HG03521 (cell line): ENCODE measurements around the gene PDZD2.
A peak's percentile ranks its signal among the peaks of the same experiment; 100 is the strongest.
"Not testable (repeated sequence)": the region's sequence is repeated elsewhere in the genome, so short reads cannot be mapped to it uniquely, and the experiment has no call there.

Experiments used
- ATAC-seq: cut with Tn5 transposase; IDR thresholded peaks from one replicate; pipeline ENCODE4 v1.9.1; 2021; ENCODE audit warnings: mild to moderate bottlenecking, moderate library complexity; ENCODE audit not compliant: unreplicated experiment

PDZD2 gene

GRCh38 chr5:31638748-31639418 lies at the start of gene PDZD2:
PDZD2 (plus strand) TSS chr5:31639131.
- ATAC-seq = peak; percentile 85

DNA sequence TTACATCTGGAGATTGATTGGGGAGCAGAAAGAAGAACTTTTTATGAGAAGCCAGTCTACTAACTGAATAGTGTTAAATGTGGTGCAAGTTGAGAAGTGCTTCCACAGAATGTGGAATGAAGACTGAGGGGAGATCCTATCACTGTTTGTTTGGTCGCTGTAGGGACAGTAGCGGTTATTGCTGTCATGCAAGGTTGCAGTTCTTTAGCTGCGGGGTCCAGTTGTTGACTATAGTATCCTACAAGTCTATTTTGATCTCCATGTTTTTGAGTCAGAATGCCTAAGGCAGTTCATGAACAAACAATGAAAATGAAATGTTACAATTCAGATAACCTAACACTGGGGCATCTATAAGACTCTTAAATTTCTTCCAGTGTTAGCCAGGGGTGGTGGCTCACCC lies 45.3 kb upstream of the PDZD2 start:
- ATAC-seq = no peak

DNA sequence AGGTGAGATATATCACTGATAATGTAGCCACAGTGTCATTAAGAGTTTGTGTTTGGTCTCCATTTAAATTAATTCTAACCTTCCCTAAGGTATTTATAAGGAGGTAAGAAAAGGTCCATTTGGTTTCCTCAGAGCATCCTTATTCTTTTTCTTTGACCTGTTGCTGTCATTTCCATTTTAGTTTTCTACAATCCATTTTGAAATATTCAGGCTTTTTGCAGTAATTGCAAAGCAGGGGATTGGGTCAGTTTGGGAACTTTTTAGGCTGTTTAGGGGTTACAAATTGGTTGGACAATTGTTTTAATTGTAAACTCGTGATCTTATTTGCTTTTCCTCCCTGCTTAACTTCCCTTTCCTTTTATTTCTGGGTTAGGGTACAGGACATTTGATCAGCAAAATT lies 42.6 kb upstream of the PDZD2 start:
- ATAC-seq = no peak

DNA sequence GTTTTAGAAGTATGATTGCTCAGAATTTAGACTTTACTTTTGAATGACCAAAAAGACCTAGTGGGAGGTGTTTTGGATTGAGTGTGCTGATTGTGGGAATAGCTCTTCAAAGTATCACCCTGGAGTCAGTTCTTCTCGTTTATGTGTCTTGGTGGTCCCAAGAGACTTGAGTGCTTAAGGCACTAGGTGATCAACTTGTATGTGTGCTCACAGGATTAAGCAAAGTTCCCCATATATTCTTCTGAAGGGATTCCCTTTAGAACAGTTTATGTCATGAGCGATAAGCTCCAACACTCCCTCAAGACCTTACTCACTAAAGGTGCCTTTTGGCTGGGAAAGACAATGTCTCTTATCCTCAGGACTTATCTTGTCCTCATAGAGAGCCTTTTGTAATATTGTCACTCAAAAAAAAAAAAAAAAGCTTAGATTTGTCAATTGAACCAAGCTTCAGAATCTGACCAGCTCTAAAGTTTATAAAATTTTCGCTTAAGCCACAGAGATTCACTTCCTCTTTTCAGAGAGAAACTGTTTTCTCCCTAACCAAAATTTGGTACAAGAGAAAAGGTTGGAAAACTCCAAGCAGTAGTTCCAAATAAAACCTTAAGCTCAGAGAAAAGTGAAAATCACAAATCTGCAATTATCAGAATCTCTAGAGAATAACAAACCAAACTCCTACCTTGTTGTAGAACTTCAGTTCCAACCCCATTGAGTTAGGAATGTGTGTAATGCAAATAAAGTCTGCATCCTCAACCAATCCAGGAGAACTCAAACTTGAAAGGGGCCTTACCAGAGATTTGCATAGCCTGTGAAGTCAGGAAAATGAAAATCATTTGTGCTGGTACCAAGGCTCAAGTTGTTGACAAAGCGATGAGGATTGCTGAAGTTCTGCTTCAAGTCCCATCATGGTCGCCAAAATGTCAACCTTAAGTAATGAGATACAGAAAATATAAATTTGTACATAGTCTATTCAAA lies 40.0 kb upstream of the PDZD2 start:
- no peak for ATAC-seq

GRCh38 chr5:31602305-31602704 lies 36.6 kb upstream of the PDZD2 start:
- not testable (repeated sequence) for ATAC-seq

DNA sequence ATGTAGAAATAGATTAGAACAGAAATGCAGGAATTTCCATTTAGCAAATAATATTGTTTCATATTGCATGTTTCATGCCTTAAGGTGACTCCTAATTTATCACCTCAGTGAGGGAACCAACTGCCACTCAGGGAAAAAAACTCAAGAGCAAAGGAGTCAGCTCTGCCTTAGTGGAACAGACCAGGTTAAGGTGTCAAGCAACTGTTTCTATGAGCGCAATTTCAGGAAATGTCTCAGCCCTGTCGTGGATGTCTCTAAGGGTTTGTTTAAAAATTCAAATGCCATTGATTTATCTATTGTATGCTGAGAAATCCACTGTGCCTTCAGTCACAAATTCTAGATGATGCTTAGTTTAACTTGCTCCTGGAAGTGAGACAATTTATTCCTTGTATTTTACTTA lies 34.7 kb upstream of the PDZD2 start:
- ATAC-seq = no peak

- ATAC-seq = no peak
Measured at GRCh38 chr5:31604644-31605043, 34.3 kb upstream of the PDZD2 start.

DNA sequence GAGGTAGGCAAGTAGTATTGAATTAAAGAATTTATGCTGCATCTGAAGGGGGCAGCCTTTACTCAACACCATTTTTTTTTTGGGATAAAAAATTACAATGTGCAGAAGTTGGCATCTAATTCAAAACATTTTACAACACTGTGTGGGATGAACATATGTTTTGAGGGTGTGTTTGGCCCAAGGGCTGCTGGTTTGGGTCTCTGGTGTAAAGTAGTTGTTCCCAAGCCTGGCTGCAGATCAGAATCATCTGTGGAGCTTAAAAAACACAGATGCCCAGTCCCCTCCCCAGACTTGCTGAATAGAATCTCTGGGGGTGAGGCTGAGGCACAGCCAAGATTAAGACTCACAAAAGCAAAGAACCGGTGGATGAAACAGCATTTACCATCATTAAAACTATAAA lies 33.0 kb upstream of the PDZD2 start:
- ATAC-seq = no peak

GRCh38 chr5:31607546-31607945 lies 31.4 kb upstream of the PDZD2 start:
- ATAC-seq = no peak

GRCh38 chr5:31611002-31611401 lies 27.9 kb upstream of the PDZD2 start:
- no peak for ATAC-seq

DNA sequence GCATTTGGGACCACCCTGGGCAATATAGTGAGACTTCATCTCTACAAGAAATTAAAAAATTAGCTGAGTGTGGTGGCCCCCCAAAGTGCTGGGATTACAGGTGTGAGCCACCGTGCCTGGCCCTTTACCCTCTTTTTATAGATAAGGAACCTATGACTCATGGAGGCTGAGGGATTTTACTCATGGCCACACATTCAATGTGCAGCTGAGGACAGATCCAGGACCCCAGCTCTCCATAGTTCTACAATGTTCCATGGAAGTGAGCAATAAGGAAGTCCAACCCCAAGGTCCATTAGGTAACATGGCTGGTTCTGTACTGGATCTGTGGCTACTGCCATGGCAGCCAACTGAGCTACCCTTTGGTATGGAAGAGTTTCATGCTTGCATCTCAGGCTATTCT lies 25.3 kb upstream of the PDZD2 start:
- no peak for ATAC-seq

- no peak for ATAC-seq
Measured at GRCh38 chr5:31614151-31615020, 24.5 kb upstream of the PDZD2 start.

GRCh38 chr5:31617867-31618266 lies 21.1 kb upstream of the PDZD2 start:
- ATAC-seq = no peak

GRCh38 chr5:31620026-31620425 lies 18.9 kb upstream of the PDZD2 start:
- no peak for ATAC-seq

DNA sequence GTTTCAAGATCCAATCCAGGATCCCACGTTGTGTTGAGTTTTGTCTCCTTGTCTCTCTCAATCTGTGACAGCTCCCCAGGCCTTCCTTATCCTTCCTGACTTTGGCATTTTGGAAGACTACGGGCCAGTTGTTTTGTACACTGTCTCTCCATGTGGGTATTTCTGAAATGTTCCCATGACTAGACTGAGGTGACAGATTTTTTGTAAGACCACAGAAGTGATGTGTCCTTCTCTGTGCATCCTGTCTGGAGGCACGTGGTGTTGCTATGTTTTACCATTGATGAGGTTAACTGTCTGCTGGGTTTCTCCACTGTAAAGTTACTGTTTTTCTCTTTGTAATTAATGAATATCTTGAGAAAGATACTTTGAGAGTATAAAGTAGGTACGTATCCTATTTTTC lies 15.7 kb upstream of the PDZD2 start:
- ATAC-seq = no peak

- ATAC-seq = no peak
Measured at GRCh38 chr5:31625394-31625793, 13.5 kb upstream of the PDZD2 start.

DNA sequence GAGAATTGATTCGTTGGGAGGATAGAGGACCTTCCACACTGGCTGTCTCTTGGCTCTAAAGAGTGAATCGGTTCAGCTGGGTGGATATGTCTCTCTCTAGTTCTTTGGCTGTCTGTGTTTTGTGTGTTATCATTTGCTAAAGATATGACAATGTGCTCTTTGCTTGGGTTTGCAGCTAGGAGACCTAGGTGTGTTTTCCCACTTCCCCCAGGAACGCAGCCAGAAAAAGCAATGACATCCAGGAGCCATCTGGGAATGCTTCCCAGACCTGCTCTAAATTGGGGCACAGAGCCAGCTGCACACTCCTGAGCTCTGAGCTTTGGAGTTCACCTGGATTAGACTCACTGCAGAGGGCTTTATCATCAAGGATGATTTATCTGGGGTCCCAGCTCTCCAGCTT lies 12.8 kb upstream of the PDZD2 start:
- ATAC-seq = no peak

- no peak for ATAC-seq
Measured at GRCh38 chr5:31626604-31627234, 12.2 kb upstream of the PDZD2 start.

GRCh38 chr5:31630931-31631330 lies 8.0 kb upstream of the PDZD2 start:
- ATAC-seq = no peak

- ATAC-seq = no peak
Measured at GRCh38 chr5:31632460-31632859, 6.5 kb upstream of the PDZD2 start.

DNA sequence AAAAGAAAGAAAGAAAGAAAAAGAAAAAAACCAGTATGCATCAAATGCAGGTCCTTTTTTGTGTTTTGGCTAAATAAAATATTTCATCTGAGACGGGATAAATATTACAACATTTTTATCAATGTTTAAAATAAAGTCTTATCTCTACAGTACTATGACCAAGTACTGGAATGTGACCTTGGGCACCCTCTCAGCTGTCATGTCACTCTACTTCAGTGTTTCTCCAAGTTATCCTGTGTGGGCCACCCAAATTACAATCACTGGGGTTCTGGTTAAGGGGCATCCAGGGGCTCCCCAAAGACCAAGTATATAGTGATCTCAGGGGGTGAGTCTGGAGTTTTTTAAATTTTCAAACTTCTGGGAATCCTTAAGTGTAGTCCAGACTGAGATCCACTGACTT lies 3.5 kb upstream of the PDZD2 start:
- no peak for ATAC-seq
